GM19035 (cell line): ENCODE measurements around the gene PEX11A.
"Not testable (repeated sequence)": the region's sequence is repeated elsewhere in the genome, so short reads cannot be mapped to it uniquely, and the experiment has no call there.

Source experiments
- ATAC-seq: cut with Tn5 transposase; IDR thresholded peaks from one replicate; pipeline ENCODE4 v1.9.1; 2021; ENCODE audit not compliant: unreplicated experiment

PEX11A gene

GRCh38 chr15:89690276-89691218 is at the start of gene PEX11A, which contains the start of gene WDR93:
PEX11A (minus strand) TSS chr15:89690754; CDS start chr15:89690632, 122 bp downstream.
WDR93 (plus strand) TSS chr15:89690811; CDS start chr15:89701747, 10,936 bp downstream.
- ATAC-seq = peak; percentile 89

GRCh38 chr15:89740137-89740536 is 49.6 kb upstream of the PEX11A start:
- ATAC-seq = peak; percentile 70

- no peak for ATAC-seq
Observed at GRCh38 chr15:89735773-89736172, 45.2 kb upstream of the PEX11A start.

GRCh38 chr15:89732451-89733172 is 42.1 kb upstream of the PEX11A start:
- no peak for ATAC-seq

GRCh38 chr15:89731275-89731674 is 40.7 kb upstream of the PEX11A start:
- no peak for ATAC-seq

DNA sequence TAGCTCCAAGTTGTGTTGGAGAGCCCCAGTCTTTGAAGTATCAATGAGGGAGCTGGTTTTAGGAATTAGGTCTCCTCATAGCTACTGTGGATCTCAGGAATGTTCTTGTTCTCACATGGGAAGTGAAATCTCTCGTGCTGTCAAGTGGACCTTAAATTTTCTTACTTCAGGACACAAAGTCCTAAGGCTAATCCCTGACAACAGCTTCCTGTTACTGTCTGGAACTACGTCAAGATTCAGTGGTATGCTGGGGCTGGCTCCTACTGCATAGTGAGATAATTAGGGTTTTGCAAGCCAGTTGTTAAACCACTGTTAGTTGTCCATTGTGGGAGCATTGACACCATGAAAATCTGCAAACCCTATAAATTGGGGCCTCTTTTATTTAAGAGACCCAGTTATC is 37.7 kb upstream of the PEX11A start:
- no peak for ATAC-seq

GRCh38 chr15:89725064-89725463 is 34.5 kb upstream of the PEX11A start:
- ATAC-seq = no peak

DNA sequence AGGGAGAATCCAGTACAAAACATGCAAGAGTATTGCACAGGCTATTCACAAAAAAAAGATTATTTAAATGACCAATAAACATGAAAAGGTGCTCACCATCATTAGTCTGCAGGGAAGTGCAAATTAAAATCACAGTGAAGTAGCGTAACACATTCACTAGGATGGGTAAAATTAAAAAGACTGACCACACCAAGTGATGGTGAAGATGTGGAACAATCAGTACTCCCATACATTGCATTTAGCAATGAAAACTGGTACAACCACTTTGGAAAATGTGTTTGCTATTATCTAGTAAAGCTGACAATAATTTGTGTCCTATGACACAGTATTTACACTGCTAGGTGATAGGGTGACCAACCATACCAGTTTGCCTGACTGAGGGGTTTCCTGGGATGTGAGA is 34.1 kb upstream of the PEX11A start:
- no peak for ATAC-seq

GRCh38 chr15:89723031-89723430 is 32.5 kb upstream of the PEX11A start:
- ATAC-seq = no peak

- no peak for ATAC-seq
Observed at GRCh38 chr15:89714775-89715174, 24.2 kb upstream of the PEX11A start.

DNA sequence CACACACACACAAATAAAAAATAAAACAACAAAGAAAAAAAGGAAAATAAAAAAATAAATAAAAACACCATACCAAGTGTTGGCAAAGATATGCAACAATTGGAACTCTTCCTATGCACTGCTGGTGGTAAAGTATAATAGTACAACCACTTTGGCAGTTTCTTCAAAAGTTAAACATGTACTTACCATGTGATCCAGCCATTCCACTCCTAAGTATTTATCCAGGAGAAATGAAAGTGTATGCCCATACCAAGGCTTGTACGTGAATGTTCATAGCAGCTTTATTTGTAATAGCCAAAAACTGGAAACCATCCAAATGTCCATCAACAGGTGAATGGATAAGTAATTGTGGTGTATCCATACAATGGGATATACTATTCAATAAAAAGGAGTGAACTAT is 17.0 kb upstream of the PEX11A start:
- ATAC-seq = no peak

- no peak for ATAC-seq
Observed at GRCh38 chr15:89704411-89704810, 13.9 kb upstream of the PEX11A start.

- ATAC-seq = no peak
Observed at GRCh38 chr15:89695198-89695597, 4.6 kb upstream of the PEX11A start.

DNA sequence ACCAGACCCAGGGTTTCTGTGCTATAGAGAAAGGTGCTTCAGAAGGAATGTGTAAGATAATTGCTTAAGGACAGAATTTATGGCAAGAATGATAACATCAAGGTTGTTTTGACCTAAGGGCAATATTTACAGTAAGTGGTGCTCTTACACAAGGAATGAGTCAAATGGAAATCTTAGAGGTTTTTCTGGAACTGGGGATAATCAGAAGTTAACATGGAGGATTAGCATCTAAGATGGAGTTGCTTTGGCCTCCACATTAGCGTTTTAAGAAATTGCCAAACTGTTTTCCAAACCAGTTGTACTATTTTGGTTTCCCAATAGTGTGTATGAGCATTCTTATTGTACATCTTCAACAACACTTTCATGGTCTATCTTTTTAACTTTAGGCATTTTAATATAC is 3.1 kb upstream of the PEX11A start:
- ATAC-seq = no peak

DNA sequence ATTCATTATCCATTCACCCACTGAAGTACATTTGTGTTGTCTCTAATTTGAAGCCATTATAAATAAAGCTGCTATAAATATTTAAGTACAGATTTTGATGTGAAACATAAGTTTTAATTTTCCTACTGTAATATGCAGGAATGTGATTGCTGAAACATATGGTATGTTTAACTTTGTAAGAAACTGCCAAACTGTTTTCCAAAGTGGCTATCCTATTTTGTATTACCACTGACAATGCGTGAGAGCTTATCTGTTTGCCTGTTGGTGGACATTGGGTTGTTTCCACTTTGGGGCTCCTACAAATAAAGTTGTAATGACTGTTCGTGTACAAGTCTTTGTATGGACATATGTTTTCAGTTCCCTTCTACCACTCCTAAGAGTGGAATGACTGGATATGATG is 2.5 kb upstream of the PEX11A start:
- no peak for ATAC-seq

DNA sequence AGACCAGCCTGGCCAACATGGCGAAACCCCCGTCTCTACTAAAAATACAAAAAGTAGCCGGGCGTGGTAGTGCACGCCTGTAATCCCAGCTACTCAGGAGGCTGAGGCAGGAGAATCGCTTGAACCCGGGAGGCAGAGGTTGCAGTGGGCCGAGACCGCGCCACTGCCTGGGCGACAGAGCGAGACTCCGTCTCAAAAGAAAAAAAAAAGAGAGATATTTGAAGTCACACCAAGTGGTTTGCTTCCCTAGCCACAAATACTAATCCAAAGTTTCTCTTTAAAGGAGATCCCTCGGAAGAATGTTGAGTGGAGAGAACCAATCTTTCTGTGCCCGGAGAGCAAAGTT is 651 bp downstream of the PEX11A start:
- not testable (repeated sequence) for ATAC-seq

DNA sequence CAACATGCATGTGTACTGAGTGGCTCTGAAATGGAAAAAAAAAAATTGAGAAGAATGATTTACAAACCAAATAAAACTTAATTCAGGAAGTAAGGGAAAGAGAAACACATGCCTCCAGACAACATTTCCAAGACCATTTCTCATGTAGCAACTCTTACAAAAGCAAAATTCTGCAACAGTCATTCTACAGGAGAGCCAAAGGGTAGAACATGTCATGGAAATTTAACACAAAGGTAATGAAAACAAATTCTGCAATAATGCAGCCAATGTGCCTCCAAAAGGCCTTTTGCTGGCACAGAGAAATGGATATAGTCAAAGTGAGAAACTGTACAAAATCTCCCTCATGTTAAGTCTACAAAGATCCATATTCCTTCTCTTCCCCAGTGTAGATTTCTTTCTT is 4.0 kb downstream of the PEX11A start:
- ATAC-seq = no peak

GRCh38 chr15:89685995-89686394 is 4.6 kb downstream of the PEX11A start:
- ATAC-seq = no peak

DNA sequence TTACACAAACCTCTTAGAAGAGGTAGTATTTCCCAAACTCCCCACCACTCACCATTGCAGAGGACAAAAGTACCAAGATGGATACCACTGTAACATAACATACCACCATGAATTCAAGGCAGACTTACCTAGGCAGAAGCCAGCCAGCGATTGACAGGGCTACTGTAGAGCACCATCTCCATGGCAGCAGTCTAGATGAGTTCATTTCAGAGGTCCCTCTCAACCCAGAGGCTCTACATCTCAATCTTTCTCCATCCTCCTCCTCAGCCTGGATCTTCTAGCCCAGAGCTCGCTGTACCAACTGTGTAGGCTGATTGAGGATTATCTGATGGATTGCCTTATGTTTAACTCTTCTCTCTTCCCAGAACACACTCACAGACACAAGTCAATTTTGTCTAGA is 9.4 kb downstream of the PEX11A start:
- no peak for ATAC-seq

- ATAC-seq = no peak
Observed at GRCh38 chr15:89680282-89680873, 10.2 kb downstream of the PEX11A start.

GRCh38 chr15:89679212-89679611 is 11.3 kb downstream of the PEX11A start, which contains the start of gene PLIN1:
PLIN1 (minus strand) TSS chr15:89679367; CDS start chr15:89677489, 1,878 bp downstream.
- ATAC-seq = no peak

DNA sequence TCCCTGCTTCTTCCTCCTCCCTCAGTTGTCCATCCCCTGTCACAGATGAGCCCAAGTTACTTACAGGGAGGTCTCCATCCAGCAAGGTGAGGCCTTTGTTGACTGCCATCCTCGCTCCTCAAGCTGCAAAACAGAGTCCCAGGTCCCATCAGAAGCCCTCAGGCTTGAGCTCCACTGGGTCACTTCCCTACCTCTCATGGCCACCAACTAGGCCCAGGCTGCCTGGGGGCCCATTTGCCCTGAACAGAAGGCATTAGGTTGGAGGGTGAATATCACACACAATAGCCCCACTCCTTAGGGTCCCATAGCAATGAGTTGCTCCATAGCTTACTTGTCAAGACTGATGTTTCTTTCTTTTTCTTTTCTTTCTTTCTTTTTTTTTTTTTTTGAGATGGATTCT is 13.2 kb downstream of the PEX11A start:
- ATAC-seq = no peak
